GM21576 (cell line): ENCODE data around the gene COL4A1.

ENCODE experiments used
- ATAC-seq: cut with Tn5 transposase; IDR thresholded peaks from one replicate; pipeline ENCODE4 v1.9.1; 2021; ENCODE audit warnings: mild to moderate bottlenecking, moderate library complexity; ENCODE audit not compliant: unreplicated experiment

The COL4A1 gene

GRCh38 chr13:110279684-110280083, 27.3 kb downstream of the COL4A1 start:
- ATAC-seq = no peak

GRCh38 chr13:110278859-110279258, 28.1 kb downstream of the COL4A1 start:
- no peak for ATAC-seq

GRCh38 chr13:110277357-110277975, 29.5 kb downstream of the COL4A1 start:
- ATAC-seq = no peak

- ATAC-seq = no peak
These were observed 30.4 kb downstream of the COL4A1 start for GRCh38 chr13:110276553-110276950.

GRCh38 chr13:110275931-110276552, 30.9 kb downstream of the COL4A1 start:
- ATAC-seq = no peak

GRCh38 chr13:110274687-110275086, 32.3 kb downstream of the COL4A1 start:
- ATAC-seq = no peak

GRCh38 chr13:110273254-110273653, 33.7 kb downstream of the COL4A1 start:
- no peak for ATAC-seq

GRCh38 chr13:110272651-110273050, 34.3 kb downstream of the COL4A1 start:
- ATAC-seq = no peak

GRCh38 chr13:110272227-110272626, 34.7 kb downstream of the COL4A1 start:
- ATAC-seq = no peak

- no peak for ATAC-seq
These were observed 35.6 kb downstream of the COL4A1 start for GRCh38 chr13:110271313-110271712.

GRCh38 chr13:110270507-110270906, 36.5 kb downstream of the COL4A1 start:
- no peak for ATAC-seq

GRCh38 chr13:110269509-110270185, 37.3 kb downstream of the COL4A1 start:
- no peak for ATAC-seq

- ATAC-seq = no peak
These were observed 38.3 kb downstream of the COL4A1 start for GRCh38 chr13:110268576-110269185.

- ATAC-seq = no peak
These were observed 38.9 kb downstream of the COL4A1 start for GRCh38 chr13:110268061-110268460.

GRCh38 chr13:110266983-110267382, 40.0 kb downstream of the COL4A1 start:
- no peak for ATAC-seq

GRCh38 chr13:110266431-110266809, 40.5 kb downstream of the COL4A1 start:
- ATAC-seq = no peak

- ATAC-seq = no peak
These were observed 41.1 kb downstream of the COL4A1 start for GRCh38 chr13:110265682-110266430.

- no peak for ATAC-seq
These were observed 41.6 kb downstream of the COL4A1 start for GRCh38 chr13:110265341-110265681.

- no peak for ATAC-seq
These were observed 42.2 kb downstream of the COL4A1 start for GRCh38 chr13:110264685-110265275.

GRCh38 chr13:110263888-110264287, 43.1 kb downstream of the COL4A1 start:
- ATAC-seq = no peak

GRCh38 chr13:110263404-110263803, 43.6 kb downstream of the COL4A1 start:
- no peak for ATAC-seq
